Measurements from ENCODE around the gene LONP2.
"Not testable (repeated sequence)": the region's sequence is repeated elsewhere in the genome, so short reads cannot be mapped to it uniquely, and the experiment has no call there.

The LONP2 gene

DNA sequence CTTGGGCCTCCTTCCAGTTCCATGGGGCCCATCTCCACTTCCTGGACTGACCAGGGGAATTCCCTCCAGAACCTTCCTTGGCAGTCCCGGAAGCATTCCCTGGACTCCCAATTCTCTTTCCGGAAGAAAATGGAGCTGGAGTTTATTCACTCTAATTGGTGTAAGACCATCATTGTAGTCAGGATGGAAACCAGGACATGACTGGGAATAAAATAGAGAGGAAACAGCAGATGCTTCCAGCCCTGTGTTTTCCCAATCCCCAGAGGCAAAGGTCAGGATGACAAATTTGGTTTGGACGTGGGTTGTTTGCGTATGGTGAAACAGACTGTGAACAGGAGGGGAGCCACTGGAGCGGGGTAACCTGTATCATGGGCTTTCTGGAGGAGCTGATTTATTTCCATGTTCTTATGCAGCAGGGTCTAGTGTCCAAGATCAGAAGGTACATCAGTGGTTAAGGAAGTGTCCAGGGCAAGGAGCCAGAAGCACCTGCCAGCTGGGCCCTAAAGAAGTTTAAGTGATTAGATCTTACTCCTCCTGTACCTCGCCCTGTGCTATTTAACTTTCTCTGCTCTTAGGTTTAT, 8.5 kb upstream of the LONP2 start:
- DNase-seq (ENCODE audit: low read depth in 1 of 2, low spot score in 1 of 2) = no peak

DNA sequence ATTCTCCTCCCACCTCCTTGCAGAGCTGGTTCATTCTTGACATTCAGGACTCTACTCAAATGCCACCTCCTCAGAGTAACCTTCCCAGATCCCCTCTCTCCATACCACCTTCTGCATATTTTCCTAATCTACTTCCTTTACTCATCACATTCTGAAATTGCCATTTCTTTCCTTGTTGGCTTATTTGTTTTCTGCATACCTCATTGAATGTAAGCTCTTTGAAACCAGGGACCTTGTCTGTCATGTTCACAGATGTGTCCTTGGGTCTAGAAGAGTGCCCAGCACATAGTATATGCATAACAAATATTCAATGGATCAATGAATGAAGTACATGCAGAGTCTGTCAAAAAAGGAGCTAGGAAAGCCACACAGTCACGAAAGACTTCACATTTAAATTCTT, 7.8 kb upstream of the LONP2 start:
- DNase-seq (ENCODE audit: low read depth in 1 of 2, low spot score in 1 of 2) = no peak

DNA sequence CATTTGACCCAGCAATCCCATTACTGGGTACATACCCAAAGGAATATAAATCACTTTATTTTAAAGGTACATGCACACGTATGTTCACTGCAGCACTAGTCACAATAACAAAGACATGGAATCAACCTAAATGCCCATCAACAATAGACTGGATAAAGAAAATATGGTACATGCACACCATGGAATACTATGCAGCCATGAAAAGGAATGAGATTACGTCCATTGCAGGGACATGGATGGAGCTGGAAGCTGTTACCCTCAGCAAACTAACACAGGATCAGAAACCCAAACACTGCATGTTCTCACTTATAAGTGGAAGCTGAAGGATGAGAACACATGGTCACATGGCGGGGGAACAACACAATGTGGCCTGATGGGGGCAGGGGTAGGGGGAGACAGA, 4.0 kb upstream of the LONP2 start:
- not testable (repeated sequence) for DNase-seq (ENCODE audit: low read depth in 1 of 2, low spot score in 1 of 2)

DNA sequence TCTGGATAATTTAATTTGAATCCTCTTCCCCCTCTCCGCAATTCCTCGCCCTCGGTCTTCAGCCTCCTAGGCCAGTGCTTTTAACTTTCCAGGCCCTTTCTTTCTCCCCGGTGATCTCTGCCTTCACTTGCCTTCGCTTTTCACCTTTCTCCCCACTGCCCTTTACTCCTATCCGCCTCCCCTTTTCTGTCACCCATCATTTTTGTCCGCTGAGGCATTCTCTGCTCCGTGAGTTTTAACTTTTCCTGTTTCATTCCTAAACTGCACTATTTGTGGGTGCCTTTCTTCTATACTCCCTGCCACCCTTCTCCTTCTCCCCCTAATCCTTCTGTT, 729 bp downstream of the LONP2 start:
- no peak for DNase-seq (ENCODE audit: low read depth in 1 of 2, low spot score in 1 of 2)

DNA sequence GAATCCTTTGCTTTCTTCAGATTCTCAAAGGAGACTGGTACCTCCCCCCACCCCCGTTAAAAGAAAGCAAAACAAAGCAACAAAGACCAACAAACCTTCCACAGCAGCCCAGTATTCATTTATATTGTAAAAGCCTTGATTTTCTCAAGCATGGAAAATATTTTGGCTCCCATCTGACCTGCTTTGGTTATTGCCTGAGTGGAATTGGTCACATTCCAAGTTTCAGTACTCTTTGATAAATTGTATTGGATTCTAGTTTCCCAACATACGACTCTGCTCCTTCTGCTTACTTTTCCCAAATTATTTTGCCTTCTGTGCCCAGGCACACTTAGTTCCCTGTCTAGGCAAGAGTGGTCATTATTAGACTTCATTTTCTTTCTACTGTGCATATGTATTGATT, 2.0 kb downstream of the LONP2 start:
- DNase-seq (ENCODE audit: low read depth in 1 of 2, low spot score in 1 of 2) = no peak

DNA sequence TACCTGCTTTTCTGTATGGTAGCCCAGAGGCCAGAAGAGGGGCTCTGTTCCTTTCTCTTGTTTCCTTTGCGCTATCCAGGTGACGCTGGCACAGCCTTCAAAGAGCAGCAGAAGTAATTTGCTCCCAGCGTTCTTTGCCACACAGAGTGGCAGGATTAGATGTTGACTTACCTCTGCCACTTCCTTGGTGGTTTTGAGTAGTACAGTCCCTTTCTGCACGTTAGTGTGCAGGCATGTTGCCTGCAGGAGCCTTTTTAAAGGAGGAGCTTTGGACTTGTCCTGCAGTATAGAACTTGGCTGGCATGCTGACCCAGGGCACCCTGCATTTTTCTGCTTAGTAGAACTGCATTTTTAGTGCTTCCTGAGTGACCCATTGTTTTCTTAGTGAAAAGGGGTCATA, 3.2 kb downstream of the LONP2 start, which contains the start of gene ABCC11:
ABCC11 (minus strand) TSS at position 229 of the 400 bp plus-strand sequence. CDS start 15,618 bp downstream, outside the sequence.
- DNase-seq (ENCODE audit: low read depth in 1 of 2, low spot score in 1 of 2) = no peak

DNA sequence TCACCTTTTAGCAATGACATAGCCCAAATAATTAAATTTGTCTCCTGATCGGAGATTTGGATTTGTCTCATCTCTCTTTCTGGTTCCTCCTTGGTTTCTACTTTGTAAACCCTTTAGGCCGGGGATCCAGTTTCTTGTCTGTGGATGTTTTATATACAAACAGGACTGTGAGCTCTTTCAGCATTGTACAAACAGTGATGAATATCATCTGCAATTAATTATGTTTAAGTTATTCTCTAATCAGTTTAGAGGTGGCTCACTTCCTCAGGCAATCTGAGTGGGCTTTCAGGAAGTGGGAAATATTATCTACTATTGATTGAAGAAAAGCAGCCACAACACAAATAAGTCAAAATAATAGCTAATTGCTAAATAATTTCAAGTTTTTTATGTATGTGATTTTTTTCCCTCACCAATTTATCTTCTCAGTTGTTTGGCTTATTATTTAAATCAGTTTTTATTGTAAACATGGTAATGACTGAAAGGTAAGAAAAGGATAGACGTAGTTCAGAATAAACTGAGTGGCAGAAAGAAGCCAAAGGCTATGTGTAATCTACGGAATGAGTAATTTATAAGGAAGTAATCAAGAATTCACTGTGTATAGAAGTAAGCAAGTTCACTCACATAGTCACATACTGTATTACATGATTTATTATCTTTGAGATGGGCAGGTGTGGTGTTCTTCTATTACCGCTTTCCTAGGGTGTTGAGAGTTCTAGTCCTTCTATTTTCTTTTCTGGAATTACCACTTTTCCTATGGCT, 6.6 kb downstream of the LONP2 start:
- no peak for DNase-seq (ENCODE audit: low read depth in 1 of 2, low spot score in 1 of 2)

DNA sequence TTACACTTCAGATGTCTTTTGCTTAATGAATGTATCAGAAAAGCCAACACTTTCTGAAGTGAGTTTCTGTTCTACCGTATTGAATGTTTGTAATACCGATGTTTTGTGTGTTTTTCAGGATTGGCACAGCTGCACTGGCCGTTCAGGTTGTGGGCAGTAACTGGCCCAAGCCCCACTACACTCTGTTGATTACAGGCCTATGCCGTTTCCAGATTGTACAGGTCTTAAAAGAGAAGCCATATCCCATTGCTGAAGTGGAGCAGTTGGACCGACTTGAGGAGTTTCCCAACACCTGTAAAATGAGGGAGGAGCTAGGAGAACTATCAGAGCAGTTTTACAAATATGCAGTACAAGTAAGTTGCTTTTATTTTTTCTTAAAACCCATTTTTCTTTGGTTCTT, 7.9 kb downstream of the LONP2 start:
- DNase-seq (ENCODE audit: low read depth in 1 of 2, low spot score in 1 of 2) = no peak

DNA sequence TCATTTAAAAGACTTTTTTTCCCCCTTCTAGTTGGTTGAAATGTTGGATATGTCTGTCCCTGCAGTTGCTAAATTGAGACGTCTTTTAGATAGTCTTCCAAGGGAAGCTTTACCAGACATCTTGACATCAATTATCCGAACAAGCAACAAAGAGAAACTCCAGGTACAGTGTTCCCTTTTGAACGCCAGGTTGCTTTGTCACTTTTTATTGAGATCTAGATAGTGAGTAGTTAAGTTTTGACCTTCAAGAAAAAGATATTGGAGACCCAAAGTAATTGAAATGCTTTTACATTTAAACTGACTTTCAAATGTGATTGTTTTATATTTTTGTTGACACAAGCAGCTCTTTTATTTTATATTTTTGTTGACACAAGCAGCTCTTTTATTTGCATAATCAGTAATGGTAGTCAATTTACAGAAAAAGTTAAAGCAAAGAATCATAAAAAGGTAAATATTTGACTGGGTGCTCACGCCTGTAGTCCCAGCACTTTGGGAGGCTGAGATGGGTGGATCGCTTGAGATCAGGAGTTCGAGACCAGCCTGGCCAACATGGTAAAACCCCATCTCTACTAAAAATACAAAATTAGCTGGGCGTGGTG, 12.6 kb downstream of the LONP2 start:
- DNase-seq (ENCODE audit: low read depth in 1 of 2, low spot score in 1 of 2) = no peak

DNA sequence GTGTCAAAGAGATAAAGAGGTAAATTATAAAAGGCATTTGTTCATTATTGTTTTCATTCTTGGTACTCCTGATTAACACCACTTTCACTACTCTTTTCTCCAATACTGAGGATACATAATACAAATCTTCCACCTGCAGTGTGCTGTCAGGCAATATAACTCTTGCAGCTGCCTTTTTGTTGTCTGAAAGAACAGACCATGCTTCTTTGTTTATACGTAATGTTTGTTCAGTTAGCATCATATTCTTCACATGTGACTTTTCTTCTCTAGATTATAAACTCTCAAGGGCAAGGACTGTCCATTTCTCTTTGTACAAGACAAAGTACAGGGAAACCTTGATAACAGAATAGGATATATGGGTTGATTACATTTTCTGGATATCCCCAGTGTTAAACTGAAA, 17.5 kb downstream of the LONP2 start:
- DNase-seq (ENCODE audit: low read depth in 1 of 2, low spot score in 1 of 2) = no peak

DNA sequence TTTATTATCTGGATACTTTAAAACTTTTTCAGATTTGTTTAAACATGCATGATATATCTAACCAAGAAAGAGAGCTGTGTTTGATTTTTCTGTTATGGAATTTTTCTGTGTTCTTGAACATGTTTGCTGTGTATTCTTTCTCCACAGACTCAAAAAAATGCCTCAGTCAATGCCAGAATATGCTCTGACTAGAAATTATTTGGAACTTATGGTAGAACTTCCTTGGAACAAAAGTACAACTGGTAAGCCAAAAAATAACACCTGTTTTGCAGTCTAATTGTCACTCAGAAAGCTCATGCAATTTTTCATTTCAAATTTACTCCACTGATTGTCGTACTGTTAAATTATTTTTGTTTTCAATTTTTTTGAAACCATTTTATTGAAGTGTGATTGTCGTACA, 18.5 kb downstream of the LONP2 start:
- no peak for DNase-seq (ENCODE audit: low read depth in 1 of 2, low spot score in 1 of 2)

DNA sequence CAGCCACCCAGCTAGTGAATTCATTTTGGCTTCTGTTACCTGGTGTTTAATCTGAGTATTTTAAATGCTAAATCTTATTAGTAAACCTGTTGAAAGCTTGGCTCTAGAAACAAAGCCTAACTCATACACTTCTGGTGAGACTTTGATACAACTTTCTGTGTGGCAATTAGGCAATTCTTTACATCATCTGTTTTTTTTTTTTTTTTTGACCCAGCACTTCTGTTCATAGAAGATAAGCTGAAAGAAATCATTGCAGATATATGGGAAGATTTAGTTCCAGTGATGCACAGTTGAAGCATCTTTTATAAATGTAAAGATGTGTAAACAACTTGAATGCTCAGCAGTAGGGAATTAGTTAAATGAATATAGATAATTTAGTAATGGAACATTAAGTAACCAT, 24.9 kb downstream of the LONP2 start:
- no peak for DNase-seq (ENCODE audit: low read depth in 1 of 2, low spot score in 1 of 2)

DNA sequence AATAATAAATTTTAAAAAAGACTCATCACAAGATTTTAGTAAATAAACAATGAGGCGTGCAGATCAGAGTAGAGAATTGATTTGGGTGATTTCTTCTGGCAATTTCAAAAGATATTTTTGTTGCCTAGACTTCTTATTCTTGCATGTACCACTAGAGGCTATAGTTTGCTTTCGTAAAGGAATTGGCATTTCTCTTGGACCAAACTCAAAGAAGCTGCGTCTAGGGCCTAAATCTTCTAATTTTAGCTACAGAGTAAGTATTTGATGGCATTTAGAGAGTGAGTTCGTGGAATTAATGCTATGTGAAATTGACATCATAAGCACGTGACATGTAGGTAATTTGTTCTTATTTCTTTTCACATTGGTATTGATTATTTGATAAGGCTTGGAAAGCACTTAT, 27.6 kb downstream of the LONP2 start:
- no peak for DNase-seq (ENCODE audit: low read depth in 1 of 2, low spot score in 1 of 2)

DNA sequence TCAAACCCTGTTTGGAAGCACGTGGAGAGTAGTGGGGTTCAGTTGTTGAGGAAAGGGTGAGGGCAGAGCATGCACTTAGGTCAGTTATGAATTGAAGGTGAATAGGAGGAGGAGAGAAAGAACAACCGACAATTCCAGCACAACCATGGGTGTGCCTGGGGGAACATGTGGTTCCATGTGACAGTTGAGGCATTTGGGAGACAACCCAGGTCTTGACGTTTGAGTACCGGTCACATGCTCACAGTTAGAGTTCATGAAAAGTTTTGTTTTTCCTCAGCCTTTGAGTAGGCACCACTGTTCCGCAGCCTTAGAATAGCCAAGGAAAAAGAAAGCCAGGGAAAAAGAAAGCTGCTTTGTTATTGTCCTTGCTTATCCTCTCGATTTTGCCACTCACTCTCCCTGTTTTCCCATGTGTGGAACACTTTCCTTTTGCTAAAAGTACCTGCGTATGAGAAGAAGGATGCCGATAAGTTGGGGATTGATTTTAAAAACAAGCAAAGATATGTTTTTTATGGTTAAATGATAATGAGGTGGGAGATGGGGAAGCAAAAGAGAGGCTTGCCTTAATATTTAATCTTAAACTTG, 28.8 kb downstream of the LONP2 start:
- no peak for DNase-seq (ENCODE audit: low read depth in 1 of 2, low spot score in 1 of 2)

DNA sequence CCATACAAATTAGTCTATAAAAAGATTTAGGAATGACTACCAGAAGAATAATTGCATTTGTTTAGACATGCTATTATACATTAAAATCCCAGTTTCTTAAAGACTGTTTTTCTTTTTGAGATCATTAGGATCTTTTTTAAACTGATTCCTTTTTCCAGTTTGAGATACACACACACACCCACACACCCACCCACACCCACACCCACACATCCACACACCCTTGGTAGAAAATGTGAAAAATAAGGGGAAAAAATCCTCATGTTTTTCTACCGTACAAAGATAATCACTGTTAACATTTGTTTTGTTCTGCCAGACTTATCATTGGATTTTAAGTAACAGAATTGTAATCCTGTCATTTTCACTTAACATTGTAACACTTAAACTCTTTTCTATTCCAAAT, 30.4 kb downstream of the LONP2 start:
- no peak for DNase-seq (ENCODE audit: low read depth in 1 of 2, low spot score in 1 of 2)

DNA sequence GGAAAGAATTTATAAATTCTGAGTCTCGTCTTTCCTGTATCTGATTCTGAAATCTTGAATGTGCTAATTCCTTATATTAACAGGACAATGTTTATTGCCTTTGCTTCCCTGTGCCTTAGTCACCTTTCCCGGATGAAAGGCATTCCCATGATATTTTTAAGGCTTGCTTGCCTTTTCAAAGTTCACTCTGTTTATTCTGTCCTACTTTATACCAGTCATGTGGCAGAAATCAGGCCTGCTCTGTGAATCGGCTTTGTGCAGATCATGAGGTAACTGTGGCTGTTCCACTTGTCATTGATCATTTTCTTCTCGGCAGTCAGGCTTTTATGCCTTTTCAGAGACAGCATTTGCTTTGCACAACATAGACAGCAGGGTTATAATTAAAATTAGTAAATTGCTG, 32.0 kb downstream of the LONP2 start:
- no peak for DNase-seq (ENCODE audit: low read depth in 1 of 2, low spot score in 1 of 2)

DNA sequence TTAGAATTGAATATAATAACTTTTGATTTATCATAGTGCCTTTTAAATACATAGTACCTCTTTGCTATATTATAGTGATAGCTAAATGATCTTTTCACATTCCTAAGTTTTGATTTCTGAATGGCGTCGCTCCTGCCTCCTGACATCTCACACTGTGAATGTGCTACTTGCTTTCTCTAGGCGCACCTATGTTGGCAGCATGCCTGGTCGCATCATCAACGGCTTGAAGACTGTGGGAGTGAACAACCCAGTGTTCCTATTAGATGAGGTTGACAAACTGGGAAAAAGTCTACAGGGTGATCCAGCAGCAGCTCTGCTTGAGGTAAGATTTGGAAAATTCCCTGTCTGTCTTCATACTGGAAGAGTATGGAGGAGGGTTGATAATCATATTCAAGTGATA, 33.1 kb downstream of the LONP2 start:
- no peak for DNase-seq (ENCODE audit: low read depth in 1 of 2, low spot score in 1 of 2)

DNA sequence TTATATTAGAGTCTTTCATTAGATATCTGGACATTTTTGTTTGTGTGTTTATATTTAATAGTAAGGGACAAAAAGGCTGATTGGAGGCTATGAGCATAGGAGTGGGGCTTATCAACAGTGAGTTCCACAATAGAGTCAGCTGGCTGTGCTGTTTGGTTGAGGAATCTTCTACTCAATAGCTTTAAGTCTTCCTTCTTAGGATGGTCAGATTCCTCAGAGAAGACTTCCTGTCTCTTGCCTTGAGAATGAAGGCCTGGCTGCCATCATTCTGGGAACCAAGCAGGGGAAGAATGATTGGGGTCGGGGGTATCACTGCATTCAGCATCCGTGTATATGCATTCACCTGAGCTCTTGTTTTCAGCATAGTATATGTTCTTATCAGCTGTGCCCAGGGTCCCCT, 35.1 kb downstream of the LONP2 start:
- DNase-seq (ENCODE audit: low read depth in 1 of 2, low spot score in 1 of 2) = no peak

DNA sequence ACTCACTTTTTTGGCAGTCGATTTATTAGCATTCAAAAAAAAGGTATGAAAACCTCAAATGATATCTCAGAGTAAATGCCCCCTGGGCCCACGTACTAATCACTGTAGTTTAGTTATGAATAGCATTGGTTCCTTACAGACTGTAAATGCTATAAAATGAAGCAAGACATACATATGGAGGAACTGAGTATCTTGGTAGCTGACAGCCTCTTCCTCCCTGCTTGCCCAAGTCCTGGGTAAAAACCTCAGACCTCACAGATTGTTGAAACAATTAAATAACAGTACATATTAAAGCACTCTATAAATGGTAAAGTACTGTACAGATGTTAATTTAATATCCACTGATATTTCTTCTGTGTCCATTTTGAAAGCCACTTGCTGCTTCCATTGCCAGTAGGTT, 36.4 kb downstream of the LONP2 start:
- no peak for DNase-seq (ENCODE audit: low read depth in 1 of 2, low spot score in 1 of 2)

DNA sequence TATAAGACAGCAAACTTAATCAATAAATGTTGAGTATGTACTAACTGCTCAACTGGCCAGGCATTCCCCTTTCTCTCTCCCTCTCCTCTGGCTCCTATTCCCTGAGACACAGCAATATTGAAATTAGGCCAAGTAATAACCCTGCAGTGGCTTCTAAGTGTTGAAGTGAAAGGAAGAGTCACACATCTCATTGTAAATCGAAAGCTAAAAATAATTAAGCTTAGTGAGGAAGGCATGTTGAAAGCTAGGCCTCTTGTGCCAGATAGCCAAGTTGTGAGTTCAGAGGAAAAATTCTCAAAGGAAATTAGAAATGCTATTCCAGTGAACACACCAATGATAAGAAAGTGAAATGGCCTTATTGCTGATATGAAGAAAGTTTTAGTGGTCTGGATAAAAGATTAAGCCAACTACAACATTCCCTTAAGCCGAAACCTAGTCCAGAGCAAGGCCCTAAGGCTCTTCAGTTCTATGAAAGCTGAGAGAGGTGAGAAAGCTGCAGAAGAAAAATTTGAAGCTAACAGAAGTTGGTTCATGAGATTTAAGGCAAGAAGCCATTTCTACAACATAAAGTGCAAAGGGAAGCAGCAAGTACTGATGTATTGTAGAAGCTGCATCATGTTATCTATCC, 38.6 kb downstream of the LONP2 start:
- no peak for DNase-seq (ENCODE audit: low read depth in 1 of 2, low spot score in 1 of 2)

DNA sequence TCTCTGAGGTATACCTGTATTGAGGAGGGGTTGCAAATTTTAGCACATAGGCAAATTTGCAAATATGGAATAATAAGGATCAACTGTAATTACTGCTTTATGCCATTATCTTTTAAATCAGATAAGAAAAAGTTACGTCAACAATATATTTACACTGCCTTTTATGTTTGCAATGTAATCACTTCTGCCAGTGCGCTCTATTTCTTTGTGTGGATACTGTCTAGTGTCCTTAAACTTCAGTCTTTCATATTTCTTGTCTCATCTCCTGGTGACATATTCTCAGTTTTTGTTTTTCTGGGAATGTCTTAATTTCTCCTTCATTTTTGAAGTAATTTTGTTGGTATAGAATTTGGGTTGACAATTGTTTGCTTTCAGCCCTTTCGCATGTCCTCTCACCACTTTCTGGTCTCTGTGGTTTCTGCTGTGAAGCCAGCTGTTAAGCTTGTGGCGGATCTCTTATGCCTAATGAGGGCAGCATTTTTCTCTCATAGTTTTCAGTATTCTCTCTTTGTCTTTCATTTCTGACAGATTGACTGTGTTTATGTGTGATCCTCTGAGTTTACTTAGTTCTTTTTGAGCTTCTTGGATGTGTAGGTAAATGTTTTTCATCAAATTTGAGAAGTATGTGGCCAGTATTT, 40.8 kb downstream of the LONP2 start:
- no peak for DNase-seq (ENCODE audit: low read depth in 1 of 2, low spot score in 1 of 2)

DNA sequence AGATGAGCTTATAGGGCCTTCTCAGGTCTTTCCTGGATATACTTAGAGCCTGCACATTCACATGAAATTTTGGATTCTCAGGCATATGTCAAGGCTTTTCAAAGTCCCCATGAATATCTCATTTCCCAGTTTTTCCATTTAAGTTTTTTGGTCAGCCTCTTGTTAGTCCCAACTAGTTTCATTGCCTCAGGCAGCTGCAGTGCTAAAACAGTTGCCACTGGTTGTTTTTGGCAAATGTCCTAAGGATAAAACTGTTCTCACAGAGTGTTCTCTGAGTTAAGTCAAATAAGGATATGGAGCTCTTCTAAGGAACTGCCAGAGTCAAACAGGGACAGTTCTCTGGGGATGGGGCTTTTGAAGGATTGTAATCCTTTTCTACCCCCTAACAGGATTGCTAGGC, 43.1 kb downstream of the LONP2 start:
- DNase-seq (ENCODE audit: low read depth in 1 of 2, low spot score in 1 of 2) = no peak

All from stimulated activated CD4-positive, alpha-beta T cell treated with anti-CD3 and anti-CD28 coated beads, Interleukin-15, amount 100 ng/mL, for 1 hour (primary cell).